Fibroblast of lung (primary cell): Measurements from ENCODE around the gene PIK3IP1. TPM values are rescaled to one million over a fixed set of nuclear protein-coding genes. Genes with fewer than 3 reads are reported as not detected.
A peak's percentile ranks its signal among the peaks of the same experiment; 100 is the strongest.
"Not testable (repeated sequence)": the region's sequence is repeated elsewhere in the genome, so short reads cannot be mapped to it uniquely, and the experiment has no call there.

ENCODE experiments used
- DNase-seq, 2 donors: peaks; one replicate each; pipeline versions ENCODE4 v3.0.0 to v3.0.0-alpha.2; 2010; ENCODE audit warnings: low read depth in 2 of 2
- H2AFZ ChIP-seq: 2 replicates; pipeline ENCODE4 v1.5.1; 2012; ENCODE audit warnings: low read length, control low read depth, inconsistent platforms
- H3K27ac ChIP-seq: 2 replicates; pipeline ENCODE4 v1.5.1; 2011; ENCODE audit warnings: low read length, control low read depth; ENCODE audit not compliant: insufficient read depth
- H3K27me3 ChIP-seq: 2 replicates; pipeline ENCODE4 v1.5.1; 2011; ENCODE audit warnings: mild to moderate bottlenecking, low read length; ENCODE audit not compliant: control insufficient read depth, insufficient read depth
- H3K36me3 ChIP-seq: 2 replicates; pipeline ENCODE4 v1.5.1; 2011; ENCODE audit warnings: low read length; ENCODE audit not compliant: control insufficient read depth, insufficient read depth
- H3K4me1 ChIP-seq: 2 replicates; pipeline ENCODE4 v1.5.1; 2011; ENCODE audit warnings: low read length; ENCODE audit not compliant: control insufficient read depth, insufficient read depth; ENCODE audit errors: extremely low read depth
- H3K4me2 ChIP-seq: 2 replicates; pipeline ENCODE4 v1.5.1; 2011; ENCODE audit warnings: low read length, control low read depth; ENCODE audit not compliant: insufficient read depth; ENCODE audit errors: extremely low read depth
- H3K4me3 ChIP-seq, 4 experiments: fragments of 200-600 bp in 1 of 4; sonication (generic) in 1 of 4; replicated peaks in 1 of 4; 2 replicates each; pipeline ENCODE4 v1.5.1; 2011 to 2016; ENCODE audit warnings: low read length in 4 of 4, low read depth in 3 of 4, mild to moderate bottlenecking in 3 of 4, control low read depth in 2 of 4, inconsistent platforms in 1 of 4, mixed read lengths in 1 of 4; ENCODE audit not compliant: insufficient read depth in 1 of 4; ENCODE audit errors: control extremely low read depth in 1 of 4
- H3K79me2 ChIP-seq: 2 replicates; pipeline ENCODE4 v1.5.1; 2012; ENCODE audit warnings: mild to moderate bottlenecking, low read length, inconsistent platforms; ENCODE audit not compliant: control insufficient read depth, insufficient read depth
- H3K9ac ChIP-seq: 2 replicates; pipeline ENCODE4 v1.5.1; 2011; ENCODE audit warnings: mild to moderate bottlenecking, low read length, control low read depth; ENCODE audit not compliant: insufficient read depth
- H3K9me3 ChIP-seq: 2 replicates; pipeline ENCODE4 v1.5.1; 2012; ENCODE audit warnings: low read depth, low read length; ENCODE audit not compliant: control insufficient read depth, insufficient read depth
- H4K20me1 ChIP-seq: 2 replicates; pipeline ENCODE4 v1.5.1; 2011; ENCODE audit warnings: low read length; ENCODE audit not compliant: control insufficient read depth, insufficient read depth; ENCODE audit errors: extremely low read depth
- CTCF ChIP-seq, 2 donors: IDR thresholded peaks in 1 of 2; conservative IDR thresholded peaks in 1 of 2; 1 replicate in 1 of 2; 2 replicates in 1 of 2; pipeline ENCODE4 v1.5.1; 2011 to 2012; ENCODE audit warnings: low read length in 2 of 2, control low read depth in 1 of 2, inconsistent platforms in 1 of 2, low read depth in 1 of 2, mild to moderate bottlenecking in 1 of 2
- EZH2 ChIP-seq: IDR thresholded peaks from 2 replicates; pipeline ENCODE4 v1.5.1; 2012; ENCODE audit warnings: low read length, control low read depth, mild to moderate bottlenecking; ENCODE audit errors: missing control alignments
- polyA plus RNA-seq, 2 donors: library from polyadenylated mRNA; depleted of rRNA in 1 of 2; stranded (reverse) in 1 of 2; unstranded in 1 of 2; fragments of >200 nt; gene quantifications; 2 replicates each; pipeline ENCODE4 v1.2.1, GENCODE V29; 2011 to 2012; ENCODE audit warnings: missing spikeins in 1 of 2
- total RNA-seq: library from RNA; depleted of rRNA; stranded (reverse); fragments of >200 nt; gene quantifications from 2 replicates; pipeline ENCODE4 v1.2.1, GENCODE V29; 2014

Gene PIK3IP1
- total and polyA plus RNA-seq, 2 donors (not counting 1 experiment from before 2014, with no cell fraction given): 32.1 to 81.6 TPM

DNA sequence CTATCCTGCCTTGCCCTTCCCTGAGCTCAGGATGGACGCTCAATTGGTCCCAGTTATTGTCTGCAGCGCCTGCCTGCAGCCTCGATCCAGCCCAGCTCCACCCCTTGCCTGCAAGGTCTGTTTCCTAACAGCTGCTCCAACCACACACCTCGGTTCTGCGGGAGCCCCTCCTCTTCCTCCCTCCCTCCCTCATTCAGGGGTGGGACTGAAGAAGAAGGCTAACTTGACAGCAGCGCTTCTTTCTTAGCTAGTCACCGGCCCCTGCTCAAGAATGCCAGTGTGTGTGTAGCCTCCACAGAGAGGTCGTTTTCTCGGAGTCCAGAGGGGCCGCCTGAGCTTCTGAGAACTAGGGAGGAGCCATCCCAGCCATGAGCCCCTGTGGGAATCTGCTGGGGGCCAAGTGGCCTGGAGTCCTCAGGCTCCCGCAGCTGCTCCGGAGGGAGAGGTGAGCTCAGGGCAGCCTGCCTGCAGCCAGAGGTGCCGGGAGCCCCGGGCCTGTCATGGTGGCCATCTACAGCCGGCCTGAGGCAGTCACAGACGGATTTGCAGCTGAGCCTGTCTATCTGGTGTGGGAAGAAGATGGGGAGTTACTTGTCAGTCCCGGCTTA lies 44.0 kb downstream of the PIK3IP1 start:
- Histone ChIP-seq H3K36me3 (no peaks in the 10 kb centered on the region), H3K4me3 (peak overlapping the region; percentile 55 to 74 (median 69)), H3K27me3 (no peaks in the 10 kb centered on the region), H2AFZ (peak overlapping the region; percentile 69), H3K79me2 (no peaks in the 10 kb centered on the region), H3K4me1 (peaks cover 20% of the 10 kb centered on the region), H4K20me1 (peaks cover 2% of the 10 kb centered on the region), H3K9ac (peak overlapping the region; percentile 60), H3K9me3 (no peaks in the 10 kb centered on the region), H3K4me2 (peak overlapping the region; percentile 90), H3K27ac (peak overlapping the region; percentile 60)
- TF ChIP-seq CTCF (conservative IDR thresholded peaks at IDR 0.05 in 1 of 2, IDR thresholded peaks at IDR 0.05 in 1 of 2; ENCODE audit: low read depth in 1 of 2, low read length in 2 of 2): no peak
- no peak for TF ChIP-seq EZH2
- peak; percentile 87 to 97 for DNase-seq

DNA sequence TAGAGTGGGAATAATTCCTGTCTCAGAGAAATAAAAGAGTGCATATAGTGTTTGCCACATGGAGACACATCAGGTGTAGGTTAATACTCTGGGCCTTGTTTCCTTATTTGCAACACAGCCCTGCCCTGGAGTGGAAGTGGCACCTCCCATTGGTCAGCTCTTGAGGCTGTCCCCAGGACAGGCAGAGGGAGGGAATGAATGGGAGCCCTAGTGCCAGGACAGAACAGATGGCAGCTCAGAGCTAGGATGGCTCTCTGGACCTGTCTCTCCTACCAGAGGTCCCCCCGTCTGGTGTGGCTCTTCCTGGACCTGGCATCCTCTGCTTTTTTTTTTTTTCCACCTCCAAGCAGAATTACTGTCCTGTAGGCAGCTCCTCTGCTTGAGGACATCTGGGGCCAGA lies 44.6 kb downstream of the PIK3IP1 start:
- peak overlapping the region; percentile 69 for H2AFZ ChIP-seq
- no peaks in the 10 kb centered on the region for H3K79me2 ChIP-seq
- no peaks in the 10 kb centered on the region for H3K27me3 ChIP-seq
- H3K27ac ChIP-seq: no peak overlapping the region
- DNase-seq: no peak
- H3K4me1 ChIP-seq: peaks cover 20% of the 10 kb centered on the region
- H3K9me3 ChIP-seq: no peaks in the 10 kb centered on the region
- H3K4me2 ChIP-seq: peak overlapping the region; percentile 90
- peak overlapping the region; percentile 55 to 74 (median 69) for H3K4me3 ChIP-seq
- TF ChIP-seq CTCF (conservative IDR thresholded peaks at IDR 0.05 in 1 of 2, IDR thresholded peaks at IDR 0.05 in 1 of 2; ENCODE audit: low read depth in 1 of 2, low read length in 2 of 2) (no peak), EZH2 (no peak)
- H4K20me1 ChIP-seq: peaks cover 2% of the 10 kb centered on the region
- no peaks in the 10 kb centered on the region for H3K36me3 ChIP-seq
- no peak overlapping the region for H3K9ac ChIP-seq

- Histone ChIP-seq H4K20me1 (peaks cover 2% of the 10 kb centered on the region), H2AFZ (no peak overlapping the region), H3K9ac (no peak overlapping the region), H3K36me3 (no peaks in the 10 kb centered on the region), H3K9me3 (no peaks in the 10 kb centered on the region), H3K4me1 (peaks cover 20% of the 10 kb centered on the region), H3K79me2 (no peaks in the 10 kb centered on the region), H3K27me3 (no peaks in the 10 kb centered on the region), H3K27ac (no peak overlapping the region), H3K4me2 (no peak overlapping the region), H3K4me3 (no peak overlapping the region)
- TF ChIP-seq EZH2 (no peak), CTCF (conservative IDR thresholded peaks at IDR 0.05 in 1 of 2, IDR thresholded peaks at IDR 0.05 in 1 of 2; ENCODE audit: low read depth in 1 of 2, low read length in 2 of 2) (no peak)
- no peak for DNase-seq
Measured at GRCh38 chr22:31246687-31247086, 45.6 kb downstream of the PIK3IP1 start.

DNA sequence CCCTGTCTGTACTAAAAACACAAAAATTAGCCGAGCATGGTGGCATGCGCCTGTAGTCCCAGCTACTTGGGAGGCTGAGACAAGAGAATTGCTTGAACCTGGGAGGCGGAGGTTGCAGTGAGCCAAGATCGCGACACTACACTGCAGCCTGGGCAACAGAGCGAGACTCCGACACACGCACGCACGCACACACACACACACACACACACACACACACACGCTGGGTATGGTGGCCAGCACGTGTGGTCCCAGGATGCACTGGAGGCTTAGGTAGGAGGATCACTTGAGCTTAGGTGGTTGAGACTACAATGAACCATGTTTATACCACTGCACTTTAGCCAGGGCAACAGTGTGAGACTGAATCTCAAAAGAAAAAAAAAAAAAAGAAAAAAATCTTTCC lies 46.3 kb downstream of the PIK3IP1 start:
- not testable (repeated sequence) for H3K9me3 ChIP-seq, DNase-seq, H3K4me2 ChIP-seq, H2AFZ ChIP-seq, H3K9ac ChIP-seq, H3K79me2 ChIP-seq, H3K4me3 ChIP-seq, H3K27me3 ChIP-seq, H4K20me1 ChIP-seq, H3K36me3 ChIP-seq, H3K27ac ChIP-seq
- peaks cover 20% of the 10 kb centered on the region for H3K4me1 ChIP-seq
